CD4-positive, alpha-beta memory T cell (primary cell): ENCODE measurements around the gene C11orf98. TPM values are rescaled to one million over a fixed set of nuclear protein-coding genes. Genes with fewer than 3 reads are reported as not detected.
A peak's percentile ranks its signal among the peaks of the same experiment; 100 is the strongest.

Experiments
- CTCF ChIA-PET: fragments of 350-600 bp; sonication (Branson Sonifier 250); formaldehyde crosslinking; loops from one replicate; lab custom pipeline; 2021; ENCODE audit warnings: inconsistent platforms; ENCODE audit not compliant: partially characterized antibody; lab: Charles Lee
- POLR2A ChIA-PET: fragments of 350-600 bp; sonication (Branson Sonifier 250); formaldehyde crosslinking; loops from one replicate; lab custom pipeline; 2021; ENCODE audit not compliant: partially characterized antibody; lab: Charles Lee
- DNase-seq, 5 donors: peaks; one replicate each; pipeline versions ENCODE4 v3.0.0 to v3.0.0-alpha.2; 2020 to 2022; ENCODE audit warnings: mixed read lengths in 1 of 5
- H3K27ac ChIP-seq: one replicate; pipeline ENCODE4 v1.7.0; 2013; ENCODE audit warnings: low read depth, low read length
- H3K27me3 ChIP-seq: 2 replicates; pipeline ENCODE4 v1.7.0; 2013; ENCODE audit warnings: mild to moderate bottlenecking, low read length, moderate library complexity; ENCODE audit not compliant: insufficient read depth
- H3K36me3 ChIP-seq: 2 replicates; pipeline ENCODE4 v1.7.0; 2013; ENCODE audit warnings: mild to moderate bottlenecking, low read length, moderate library complexity; ENCODE audit not compliant: insufficient read depth
- H3K4me1 ChIP-seq: 2 replicates; pipeline ENCODE4 v1.7.0; 2013; ENCODE audit warnings: mild to moderate bottlenecking, low read length, moderate library complexity; ENCODE audit not compliant: insufficient read depth
- H3K4me3 ChIP-seq, 2 donors: one replicate each; pipeline ENCODE4 v1.7.0; 2013; ENCODE audit warnings: low read length in 2 of 2, mild to moderate bottlenecking in 1 of 2
- H3K9me3 ChIP-seq, 2 donors: one replicate each; pipeline ENCODE4 v1.7.0; 2013; ENCODE audit warnings: low read length in 2 of 2, control low read depth in 1 of 2; ENCODE audit not compliant: control insufficient read depth in 1 of 2
- H3K27ac Mint-ChIP-seq, 7 donors: one replicate each; pipeline ENCODE4 v1.8.0; 2020 to 2021; ENCODE audit warnings: mixed read lengths in 7 of 7, mild to moderate bottlenecking in 6 of 7, inconsistent platforms in 3 of 7, moderate library complexity in 3 of 7
- H3K27me3 Mint-ChIP-seq, 2 donors: one replicate each; pipeline ENCODE4 v1.8.0; 2020 to 2021; ENCODE audit warnings: mixed read lengths in 2 of 2
- H3K36me3 Mint-ChIP-seq, 2 donors: one replicate each; pipeline ENCODE4 v1.8.0; 2020 to 2021; ENCODE audit warnings: mixed read lengths in 2 of 2, inconsistent platforms in 1 of 2, mild to moderate bottlenecking in 1 of 2
- H3K4me1 Mint-ChIP-seq, 4 donors: one replicate each; pipeline ENCODE4 v1.8.0; 2020 to 2021; ENCODE audit warnings: mixed read lengths in 4 of 4, mild to moderate bottlenecking in 1 of 4
- H3K4me3 Mint-ChIP-seq, 8 donors: one replicate each; pipeline ENCODE4 v1.8.0; 2020 to 2021; ENCODE audit warnings: mixed read lengths in 8 of 8, mild to moderate bottlenecking in 7 of 8, moderate library complexity in 6 of 8, inconsistent platforms in 3 of 8
- H3K9me3 Mint-ChIP-seq, 8 donors: one replicate each; pipeline ENCODE4 v1.8.0; 2020 to 2021; ENCODE audit warnings: mixed read lengths in 8 of 8, mild to moderate bottlenecking in 5 of 8, inconsistent platforms in 3 of 8, moderate library complexity in 1 of 8
- intact Hi-C: fragments of 100-400 bp; cut with micrococcal nuclease; formaldehyde crosslinking; loops from one replicate; pipeline ENCODE4 v1.15.1; 2023
- polyA plus RNA-seq, 2 donors: library from polyadenylated mRNA; unstranded; fragments of 300-500 nt; fragmentation: Illumina TruSeq; gene quantifications; one replicate each; pipeline ENCODE4 v1.2.3, GENCODE V29; 2021
- total RNA-seq, 2 experiments: library from RNA; stranded (reverse); gene quantifications; one replicate each; pipeline ENCODE4 v1.2.3, GENCODE V29; 2021

Gene C11orf98
- total and polyA plus RNA-seq, 4 experiments from 2014 or later, result 48.9 to 94.9 (median 65.5) TPM

- Mint-ChIP-seq H3K4me1 (peaks cover 15 to 81% (median 46%) of the 10 kb centered on the region in 4 donors), H3K27me3 (no peaks in the 10 kb centered on the region), H3K36me3 (peaks cover 4 to 47% of the 10 kb centered on the region in 2 donors), H3K9me3 (no peaks in the 10 kb centered on the region), H3K4me3 (peak overlapping the region in 6 of 8 donors; percentile 15 to 99 (median 38)), H3K27ac (peak overlapping the region; percentile 38 to 92 (median 89))
- no peaks in the 10 kb centered on the region for H3K27me3 ChIP-seq
- no peak for DNase-seq
- no peak overlapping the region for H3K27ac ChIP-seq
- POLR2A ChIA-PET, result interaction anchor here (1.7 to 19.7 kb wide), 13 partner anchors 11 to 172 kb away, joined by 3 to 494 read pairs (median 28); partner anchors contain the start of genes B3GAT3, BSCL2, EEF1G and EML3
- peaks cover 60% of the 10 kb centered on the region for H3K4me1 ChIP-seq
- intact Hi-C loops, result loop anchor here (2.0 kb wide), 1 partner anchor 17 kb away; the partner anchor contains the start of gene INTS5
- H3K4me3 ChIP-seq, result no peak overlapping the region
- H3K9me3 ChIP-seq, result no peaks in the 10 kb centered on the region
- peaks cover 3% of the 10 kb centered on the region for H3K36me3 ChIP-seq
- CTCF ChIA-PET, result interaction anchor here (1.0 to 10.4 kb wide), 3 partner anchors 11 to 114 kb away, joined by 3 to 86 read pairs (median 4); partner anchors contain the start of gene TUT1
These were observed 4.6 kb upstream of the C11orf98 start for GRCh38 chr11:62669420-62670161.

GRCh38 chr11:62667460-62667859 is 2.5 kb upstream of the C11orf98 start:
- H3K4me1 Mint-ChIP-seq, result peaks cover 20 to 78% (median 46%) of the 10 kb centered on the region in 4 donors
- H3K27me3 ChIP-seq, result no peaks in the 10 kb centered on the region
- peaks cover 11% of the 10 kb centered on the region for H3K36me3 ChIP-seq
- ChIA-PET POLR2A (interaction anchor here (0.6 to 19.7 kb wide), 16 partner anchors 10 to 188 kb away, joined by 3 to 494 read pairs (median 35); partner anchors contain the start of genes B3GAT3, BSCL2, EML3 and GANAB), CTCF (interaction anchor here (0.7 to 10.4 kb wide), 4 partner anchors 9 to 75 kb away, joined by 3 to 86 read pairs (median 4); partner anchors contain the start of genes EML3 and TUT1)
- H3K27me3 Mint-ChIP-seq, result no peaks in the 10 kb centered on the region
- peaks cover 56% of the 10 kb centered on the region for H3K4me1 ChIP-seq
- no peak overlapping the region for H3K27ac ChIP-seq
- H3K4me3 Mint-ChIP-seq, result peak overlapping the region in 5 of 8 donors; percentile 92 to 98 (median 96)
- no peak overlapping the region for H3K4me3 ChIP-seq
- intact Hi-C loops, result no loop called here
- peaks cover 12 to 51% of the 10 kb centered on the region in 2 donors for H3K36me3 Mint-ChIP-seq
- H3K27ac Mint-ChIP-seq, result peak overlapping the region in 5 of 7 donors; percentile 14 to 98 (median 88)
- no peak for DNase-seq
- no peaks in the 10 kb centered on the region for H3K9me3 ChIP-seq
- no peaks in the 10 kb centered on the region for H3K9me3 Mint-ChIP-seq

GRCh38 chr11:62666259-62666926 is 1.4 kb upstream of the C11orf98 start:
- H3K27ac ChIP-seq, result peak overlapping the region; percentile 73
- peaks cover 8 to 41% of the 10 kb centered on the region in 2 donors for H3K36me3 Mint-ChIP-seq
- no peaks in the 10 kb centered on the region for H3K9me3 ChIP-seq
- H3K27me3 Mint-ChIP-seq, result no peaks in the 10 kb centered on the region
- H3K4me1 Mint-ChIP-seq, result peaks cover 17 to 67% (median 40%) of the 10 kb centered on the region in 4 donors
- no peaks in the 10 kb centered on the region for H3K9me3 Mint-ChIP-seq
- no peaks in the 10 kb centered on the region for H3K27me3 ChIP-seq
- no peak for DNase-seq
- CTCF ChIA-PET, result interaction anchor here (0.6 to 10.4 kb wide), 5 partner anchors 54 to 274 kb away, joined by 3 to 86 read pairs (median 6); partner anchors contain the start of genes EML3 and TUT1
- H3K4me3 ChIP-seq, result peak overlapping the region; percentile 88 to 97
- H3K4me3 Mint-ChIP-seq, result peak overlapping the region; percentile 92 to 98 (median 96)
- peaks cover 15% of the 10 kb centered on the region for H3K36me3 ChIP-seq
- intact Hi-C loops, result no loop called here
- POLR2A ChIA-PET, result interaction anchor here (0.6 to 19.7 kb wide), 30 partner anchors 10 to 215 kb away, joined by 3 to 494 read pairs (median 19); partner anchors contain the start of genes B3GAT3, BSCL2, EEF1G and EML3
- H3K4me1 ChIP-seq, result peaks cover 53% of the 10 kb centered on the region
- peak overlapping the region; percentile 82 to 98 (median 96) for H3K27ac Mint-ChIP-seq

- H3K4me3 Mint-ChIP-seq, result peak overlapping the region; percentile 92 to 98 (median 96)
- peaks cover 15 to 61% (median 35%) of the 10 kb centered on the region in 4 donors for H3K4me1 Mint-ChIP-seq
- no peaks in the 10 kb centered on the region for H3K27me3 Mint-ChIP-seq
- no peaks in the 10 kb centered on the region for H3K27me3 ChIP-seq
- H3K9me3 ChIP-seq, result no peaks in the 10 kb centered on the region
- H3K27ac Mint-ChIP-seq, result peak overlapping the region; percentile 95 to 98 (median 96)
- DNase-seq, result peak; percentile 54 to 84 (median 58)
- H3K36me3 Mint-ChIP-seq, result peaks cover 8 to 38% of the 10 kb centered on the region in 2 donors
- H3K36me3 ChIP-seq, result peaks cover 15% of the 10 kb centered on the region
- H3K4me3 ChIP-seq, result peak overlapping the region; percentile 88 to 97
- no peaks in the 10 kb centered on the region for H3K9me3 Mint-ChIP-seq
- intact Hi-C loops, result loop anchor here (1.0 to 2.0 kb wide), 9 partner anchors 12 to 92 kb away; partner anchors contain the start of genes EEF1G, EML3, GANAB and INTS5
- ChIA-PET POLR2A (interaction anchor here (0.6 to 19.7 kb wide), 57 partner anchors 10 to 1652 kb away, joined by 3 to 494 read pairs (median 7); partner anchors contain the start of genes B3GAT3, BSCL2, EEF1G and EML3), CTCF (interaction anchor here (0.9 to 10.4 kb wide), 20 partner anchors 7 to 273 kb away, joined by 3 to 86 read pairs (median 4); partner anchors contain the start of genes B3GAT3, HNRNPUL2, INTS5 and LBHD1)
- peak overlapping the region; percentile 73 for H3K27ac ChIP-seq
- H3K4me1 ChIP-seq, result peaks cover 48% of the 10 kb centered on the region
These were observed 719 bp upstream of the C11orf98 start for GRCh38 chr11:62665599-62666258.

GRCh38 chr11:62664405-62665074 is 470 bp downstream of the C11orf98 start:
- no peaks in the 10 kb centered on the region for H3K9me3 ChIP-seq
- H3K4me3 Mint-ChIP-seq, result peak overlapping the region; percentile 92 to 98 (median 96)
- peak in 1 of 5 donors; percentile 74 for DNase-seq
- peaks cover 8 to 37% of the 10 kb centered on the region in 2 donors for H3K36me3 Mint-ChIP-seq
- peak overlapping the region; percentile 88 to 97 for H3K4me3 ChIP-seq
- H3K27me3 Mint-ChIP-seq, result no peaks in the 10 kb centered on the region
- H3K27me3 ChIP-seq, result no peaks in the 10 kb centered on the region
- intact Hi-C loops, result loop anchor here (1.0 to 2.0 kb wide), 9 partner anchors 11 to 91 kb away; partner anchors contain the start of genes EEF1G, EML3, GANAB and INTS5
- H3K36me3 ChIP-seq, result peaks cover 15% of the 10 kb centered on the region
- ChIA-PET POLR2A (interaction anchor here (0.6 to 19.7 kb wide), 58 partner anchors 8 to 1653 kb away, joined by 3 to 494 read pairs (median 7); partner anchors contain the start of genes AHNAK, B3GAT3, BSCL2 and EEF1G), CTCF (interaction anchor here (0.6 to 10.4 kb wide), 24 partner anchors 8 to 197 kb away, joined by 3 to 86 read pairs (median 4); partner anchors contain the start of genes B3GAT3, HNRNPUL2, INTS5 and LBHD1)
- no peaks in the 10 kb centered on the region for H3K9me3 Mint-ChIP-seq
- H3K4me1 Mint-ChIP-seq, result peaks cover 15 to 49% (median 28%) of the 10 kb centered on the region in 4 donors
- peaks cover 36% of the 10 kb centered on the region for H3K4me1 ChIP-seq
- H3K27ac ChIP-seq, result peak overlapping the region; percentile 73
- H3K27ac Mint-ChIP-seq, result peak overlapping the region; percentile 95 to 98 (median 96)
